ENCODE measurements around the gene RPL36. TPM values are rescaled to one million over a fixed set of nuclear protein-coding genes. Genes with fewer than 3 reads are reported as not detected.

Gene RPL36
- total and polyA plus RNA-seq, 12 donors, result 270 to 1,152 (median 362) TPM

DNA sequence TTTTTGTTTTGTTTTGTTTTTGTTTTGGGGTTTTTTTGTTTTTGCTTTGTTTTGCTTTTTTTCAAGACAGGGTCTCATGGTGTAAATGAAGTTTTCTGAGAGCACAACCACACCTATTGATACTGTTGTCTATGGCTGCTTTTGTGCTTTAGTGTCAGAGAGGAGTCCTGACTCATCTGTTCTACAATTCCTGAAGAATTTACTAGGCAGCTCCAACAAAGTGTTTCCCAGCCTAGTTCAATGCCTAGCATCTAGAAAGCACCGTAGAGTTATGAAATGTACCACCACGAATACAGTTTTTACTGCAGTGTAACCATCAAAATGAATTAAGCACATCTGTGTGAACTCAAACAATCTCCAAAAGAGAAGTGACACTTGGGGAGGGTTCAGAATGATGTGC lies 46.1 kb upstream of the RPL36 start:
- no peak overlapping the region for H3K4me3 ChIP-seq
- H3K27ac ChIP-seq, result no peak overlapping the region
- peaks cover 0 to 91% (median 42%) of the 10 kb centered on the region in 9 donors for H3K36me3 ChIP-seq
- H3K9me3 ChIP-seq, result no peaks in the 10 kb centered on the region
- intact Hi-C loops (cut with DNase I), result no loop called here
- WGBS, 2 donors, result 89 to 95% methylated on average over 2 of the region's 2 CpGs
- H3K4me1 ChIP-seq, result peaks cover 0 to 8% (median 0%) of the 10 kb centered on the region in 9 donors
- H3K27me3 ChIP-seq, result no peaks in the 10 kb centered on the region
- TF ChIP-seq, protein P1, sequence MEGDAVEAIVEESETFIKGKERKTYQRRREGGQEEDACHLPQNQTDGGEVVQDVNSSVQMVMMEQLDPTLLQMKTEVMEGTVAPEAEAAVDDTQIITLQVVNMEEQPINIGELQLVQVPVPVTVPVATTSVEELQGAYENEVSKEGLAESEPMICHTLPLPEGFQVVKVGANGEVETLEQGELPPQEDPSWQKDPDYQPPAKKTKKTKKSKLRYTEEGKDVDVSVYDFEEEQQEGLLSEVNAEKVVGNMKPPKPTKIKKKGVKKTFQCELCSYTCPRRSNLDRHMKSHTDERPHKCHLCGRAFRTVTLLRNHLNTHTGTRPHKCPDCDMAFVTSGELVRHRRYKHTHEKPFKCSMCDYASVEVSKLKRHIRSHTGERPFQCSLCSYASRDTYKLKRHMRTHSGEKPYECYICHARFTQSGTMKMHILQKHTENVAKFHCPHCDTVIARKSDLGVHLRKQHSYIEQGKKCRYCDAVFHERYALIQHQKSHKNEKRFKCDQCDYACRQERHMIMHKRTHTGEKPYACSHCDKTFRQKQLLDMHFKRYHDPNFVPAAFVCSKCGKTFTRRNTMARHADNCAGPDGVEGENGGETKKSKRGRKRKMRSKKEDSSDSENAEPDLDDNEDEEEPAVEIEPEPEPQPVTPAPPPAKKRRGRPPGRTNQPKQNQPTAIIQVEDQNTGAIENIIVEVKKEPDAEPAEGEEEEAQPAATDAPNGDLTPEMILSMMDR (IDR thresholded peaks at IDR 0.05), result no peak
- ATAC-seq (no peak), DNase-seq (no peak)

DNA sequence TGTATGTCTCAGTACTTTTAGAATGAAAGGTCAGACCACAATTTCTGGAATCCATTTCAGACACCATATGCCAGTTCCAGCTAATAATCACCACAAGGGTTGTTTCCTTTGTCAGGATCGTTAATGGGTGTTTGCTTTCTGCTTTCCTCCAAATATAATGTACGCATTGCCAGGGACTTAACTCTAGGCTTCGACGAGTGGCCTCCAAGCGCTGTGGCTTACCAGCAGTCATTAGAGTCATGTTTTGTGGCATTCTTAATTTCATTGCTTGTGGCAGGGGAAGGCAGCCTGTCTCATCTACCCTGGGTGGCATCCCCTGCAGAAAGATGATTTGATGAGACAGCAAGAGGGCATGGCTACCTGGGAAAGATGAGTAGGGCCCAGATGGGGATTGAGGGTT lies 44.7 kb upstream of the RPL36 start:
- no peaks in the 10 kb centered on the region for H3K9me3 ChIP-seq
- DNase-seq, result no peak
- intact Hi-C loops (cut with DNase I), result no loop called here
- no peaks in the 10 kb centered on the region for H3K27me3 ChIP-seq
- peaks cover 0 to 8% (median 0%) of the 10 kb centered on the region in 9 donors for H3K4me1 ChIP-seq
- 92% methylated on average over 5 of the region's 5 CpGs for WGBS, 2 donors
- no peak overlapping the region for H3K4me3 ChIP-seq
- ATAC-seq, result no peak
- H3K27ac ChIP-seq, result no peak overlapping the region
- H3K36me3 ChIP-seq, result peaks cover 2 to 92% (median 51%) of the 10 kb centered on the region in 9 donors
- TF ChIP-seq, protein P1 (IDR thresholded peaks at IDR 0.05), result no peak

DNA sequence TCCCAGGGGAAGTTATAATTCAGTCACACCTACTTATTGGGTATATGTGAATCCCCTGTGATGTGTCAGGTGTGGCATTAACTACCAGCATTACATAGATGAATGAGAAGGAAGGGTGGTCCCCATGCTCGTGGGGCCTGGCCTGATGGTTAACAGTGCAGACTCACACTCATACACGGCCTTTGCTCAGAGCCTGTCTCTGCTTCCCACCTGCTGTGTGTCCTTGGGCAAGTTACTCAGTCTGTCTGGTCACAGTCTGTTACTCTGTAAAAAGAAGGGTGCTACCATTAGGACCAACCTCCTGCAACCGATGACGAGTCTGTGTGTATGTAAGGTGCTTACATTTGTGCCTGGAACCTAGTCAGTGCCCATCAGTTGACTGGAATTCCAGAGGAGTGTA lies 43.4 kb upstream of the RPL36 start:
- no peak overlapping the region for H3K4me3 ChIP-seq
- 88 to 93% methylated on average over 4 of the region's 4 CpGs for WGBS, 2 donors
- DNase-seq (no peak), ATAC-seq (no peak)
- TF ChIP-seq, protein P1 (IDR thresholded peaks at IDR 0.05), result no peak
- peaks cover 5 to 93% (median 59%) of the 10 kb centered on the region in 9 donors for H3K36me3 ChIP-seq
- no peaks in the 10 kb centered on the region for H3K9me3 ChIP-seq
- H3K27ac ChIP-seq, result no peak overlapping the region
- no peaks in the 10 kb centered on the region for H3K27me3 ChIP-seq
- H3K4me1 ChIP-seq, result peaks cover 0 to 4% (median 0%) of the 10 kb centered on the region in 9 donors
- intact Hi-C loops (cut with DNase I), result no loop called here

DNA sequence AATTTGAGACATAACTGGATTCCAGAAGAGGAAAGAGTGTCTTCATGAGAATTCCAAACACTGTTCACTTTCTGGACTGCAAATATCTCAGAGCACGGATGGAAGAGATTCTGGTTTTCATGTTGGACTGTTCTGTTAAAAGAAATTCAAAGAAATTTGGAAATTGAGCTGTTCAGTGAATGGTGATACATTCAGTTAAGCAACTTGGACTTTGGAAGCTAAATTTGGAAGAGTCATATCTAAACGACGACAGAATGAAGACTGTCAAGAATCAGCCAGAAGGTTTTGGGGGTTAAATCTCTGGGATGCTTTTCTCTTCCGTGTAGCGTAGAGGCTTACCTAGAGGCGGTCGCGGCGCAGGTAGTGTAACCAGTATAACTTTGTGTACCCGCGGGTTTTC lies 41.6 kb upstream of the RPL36 start:
- DNase-seq (no peak), ATAC-seq (no peak)
- Histone ChIP-seq H3K27me3 (no peaks in the 10 kb centered on the region), H3K4me1 (peaks cover 0 to 2% (median 0%) of the 10 kb centered on the region in 9 donors), H3K4me3 (no peak overlapping the region), H3K36me3 (peaks cover 5 to 93% (median 66%) of the 10 kb centered on the region in 9 donors), H3K27ac (no peak overlapping the region), H3K9me3 (no peaks in the 10 kb centered on the region)
- intact Hi-C loops (cut with DNase I), result no loop called here
- WGBS, 2 donors, result 85 to 91% methylated on average over 9 to 10 of the region's 11 CpGs
- TF ChIP-seq, protein P1 (IDR thresholded peaks at IDR 0.05), result no peak

All from heart right ventricle (tissue), 16 donors.